Measurements from ENCODE around the gene RIPOR3.

GRCh38 chr20:50536333-50536732 is 155.0 kb downstream of the RIPOR3 start:
- TF ChIP-seq, protein P1, sequence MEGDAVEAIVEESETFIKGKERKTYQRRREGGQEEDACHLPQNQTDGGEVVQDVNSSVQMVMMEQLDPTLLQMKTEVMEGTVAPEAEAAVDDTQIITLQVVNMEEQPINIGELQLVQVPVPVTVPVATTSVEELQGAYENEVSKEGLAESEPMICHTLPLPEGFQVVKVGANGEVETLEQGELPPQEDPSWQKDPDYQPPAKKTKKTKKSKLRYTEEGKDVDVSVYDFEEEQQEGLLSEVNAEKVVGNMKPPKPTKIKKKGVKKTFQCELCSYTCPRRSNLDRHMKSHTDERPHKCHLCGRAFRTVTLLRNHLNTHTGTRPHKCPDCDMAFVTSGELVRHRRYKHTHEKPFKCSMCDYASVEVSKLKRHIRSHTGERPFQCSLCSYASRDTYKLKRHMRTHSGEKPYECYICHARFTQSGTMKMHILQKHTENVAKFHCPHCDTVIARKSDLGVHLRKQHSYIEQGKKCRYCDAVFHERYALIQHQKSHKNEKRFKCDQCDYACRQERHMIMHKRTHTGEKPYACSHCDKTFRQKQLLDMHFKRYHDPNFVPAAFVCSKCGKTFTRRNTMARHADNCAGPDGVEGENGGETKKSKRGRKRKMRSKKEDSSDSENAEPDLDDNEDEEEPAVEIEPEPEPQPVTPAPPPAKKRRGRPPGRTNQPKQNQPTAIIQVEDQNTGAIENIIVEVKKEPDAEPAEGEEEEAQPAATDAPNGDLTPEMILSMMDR (IDR thresholded peaks at IDR 0.05; ENCODE audit: low read depth, low read length), result no peak
- no peak for TF ChIP-seq EZH2phosphoT487 (IDR thresholded peaks at IDR 0.05; ENCODE audit: low read depth)

Measured in OCI-LY3 (cell line).